ENCODE data around the gene ABI3BP.

The ABI3BP gene

GRCh38 chr3:100813828-100814227 lies 179.4 kb downstream of the ABI3BP start:
- DNase-seq, result no peak

- DNase-seq, result no peak
Measured at GRCh38 chr3:100811779-100812507, 181.3 kb downstream of the ABI3BP start.

DNA sequence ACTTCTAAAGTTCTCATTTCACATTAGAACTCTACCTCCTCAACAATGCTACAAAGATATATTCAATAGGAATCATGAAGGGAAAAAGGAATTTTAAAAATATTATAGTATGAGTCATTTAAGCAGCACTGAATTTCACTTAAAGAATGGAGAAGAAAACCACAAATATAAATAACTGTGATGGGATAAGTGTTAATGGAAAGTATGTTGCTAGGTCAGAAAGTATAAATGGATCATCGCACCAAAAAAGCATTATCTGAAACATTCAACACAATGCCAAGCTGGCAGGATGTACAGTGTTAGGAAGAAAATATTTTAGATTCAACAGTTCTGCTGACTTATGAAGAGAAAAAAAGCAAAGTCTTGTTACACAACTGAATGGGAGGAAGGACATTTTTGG lies 182.6 kb downstream of the ABI3BP start:
- DNase-seq, result no peak

DNA sequence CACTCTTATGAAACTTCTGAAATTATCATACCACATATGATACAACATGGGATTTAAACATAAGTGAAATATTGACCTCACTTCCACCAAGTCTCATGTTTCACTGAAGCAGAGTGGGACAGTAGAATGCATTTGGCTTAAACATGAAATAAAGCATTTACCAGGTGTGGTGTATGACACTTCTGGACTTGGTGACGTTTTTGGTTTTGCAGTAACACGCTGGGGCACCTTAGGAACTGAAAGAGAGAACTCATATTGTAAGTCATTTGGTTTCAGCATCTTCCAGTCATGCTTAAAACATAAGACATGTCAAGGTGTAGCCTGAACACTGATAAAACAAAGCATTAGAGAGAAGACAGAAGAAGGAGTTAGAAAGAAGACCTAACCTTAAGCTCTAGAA lies 188.6 kb downstream of the ABI3BP start:
- DNase-seq, result no peak

DNA sequence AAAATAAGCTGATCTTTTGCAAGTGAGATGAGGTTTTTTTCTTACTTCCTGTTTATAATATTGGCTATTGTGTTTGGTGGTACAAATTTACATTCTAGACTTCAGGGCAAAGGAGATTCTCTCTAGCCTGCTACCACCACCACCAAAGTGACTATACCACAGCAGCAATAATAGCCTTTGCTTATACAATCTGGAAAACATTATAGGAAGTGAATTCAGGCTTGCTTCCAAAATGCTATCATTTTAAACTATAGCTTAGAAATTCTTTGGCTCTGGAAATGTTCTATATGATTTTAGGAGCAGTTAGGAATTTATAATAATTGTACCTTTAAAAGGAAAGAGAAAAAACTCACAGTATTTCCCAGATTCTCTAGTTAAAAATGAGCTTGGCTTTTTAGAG lies 189.5 kb downstream of the ABI3BP start:
- no peak for DNase-seq

- DNase-seq, result no peak
Measured at GRCh38 chr3:100802126-100802525, 191.1 kb downstream of the ABI3BP start.

DNA sequence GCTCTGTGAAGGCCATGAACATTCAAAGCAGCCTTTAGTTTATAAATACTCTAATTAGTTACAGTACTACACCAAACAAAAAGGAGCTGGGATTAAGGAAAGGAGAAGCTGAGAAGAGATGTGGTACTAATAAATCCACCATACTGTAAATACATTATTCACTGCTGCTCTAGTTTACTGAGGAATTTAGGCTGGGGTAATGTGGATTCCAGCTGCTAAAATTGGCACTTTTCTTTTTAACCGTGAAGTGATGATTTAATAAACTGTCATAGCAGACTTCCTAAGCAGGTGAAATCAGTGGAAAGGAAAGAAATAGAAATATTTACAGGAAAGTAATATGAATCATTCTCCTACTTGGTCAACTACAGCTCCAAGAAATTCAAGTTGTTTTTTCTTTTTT lies 195.2 kb downstream of the ABI3BP start:
- no peak for DNase-seq

DNA sequence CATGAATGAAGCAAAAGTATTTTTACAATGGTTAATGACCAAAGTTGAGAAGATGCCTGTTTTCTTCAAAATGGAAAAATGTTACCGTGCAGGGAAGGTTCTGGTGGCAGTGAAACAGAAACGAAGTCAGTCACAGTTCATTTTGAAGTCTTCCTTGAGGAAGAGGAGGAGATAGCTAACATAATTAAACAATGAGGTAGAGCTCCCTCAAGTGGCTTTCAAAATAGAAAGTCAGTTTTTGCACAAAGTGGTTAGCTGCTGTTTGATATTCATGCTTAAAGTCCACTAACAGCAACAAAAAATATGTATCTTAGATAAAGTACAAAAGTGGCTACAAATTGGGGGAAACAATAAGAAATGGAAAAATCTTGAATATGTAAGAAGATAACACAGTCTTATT lies 196.7 kb downstream of the ABI3BP start:
- no peak for DNase-seq

DNA sequence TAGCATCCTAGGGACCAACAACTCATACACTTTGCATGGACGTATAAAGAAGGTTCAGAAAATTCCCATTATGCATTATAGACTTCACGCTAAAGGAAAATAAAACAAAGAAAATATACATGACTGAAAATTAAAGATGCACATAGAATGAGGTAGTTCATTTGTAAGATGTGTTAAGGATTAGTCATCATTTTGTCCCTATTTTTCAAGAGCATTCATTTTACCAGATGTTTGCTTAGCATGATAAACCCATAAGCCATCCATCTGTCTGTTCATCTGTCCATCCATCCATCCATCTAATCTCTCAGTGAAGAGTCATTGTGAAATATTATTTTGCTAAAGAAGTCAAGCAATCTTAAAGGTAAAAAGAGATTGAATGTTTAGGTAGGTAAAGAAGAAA lies 203.6 kb downstream of the ABI3BP start:
- no peak for DNase-seq

- no peak for DNase-seq
Measured at GRCh38 chr3:100783619-100784018, 209.6 kb downstream of the ABI3BP start.

GRCh38 chr3:100782906-100783305 lies 210.3 kb downstream of the ABI3BP start:
- DNase-seq, result no peak

GRCh38 chr3:100782348-100782747 lies 210.9 kb downstream of the ABI3BP start:
- DNase-seq, result no peak

DNA sequence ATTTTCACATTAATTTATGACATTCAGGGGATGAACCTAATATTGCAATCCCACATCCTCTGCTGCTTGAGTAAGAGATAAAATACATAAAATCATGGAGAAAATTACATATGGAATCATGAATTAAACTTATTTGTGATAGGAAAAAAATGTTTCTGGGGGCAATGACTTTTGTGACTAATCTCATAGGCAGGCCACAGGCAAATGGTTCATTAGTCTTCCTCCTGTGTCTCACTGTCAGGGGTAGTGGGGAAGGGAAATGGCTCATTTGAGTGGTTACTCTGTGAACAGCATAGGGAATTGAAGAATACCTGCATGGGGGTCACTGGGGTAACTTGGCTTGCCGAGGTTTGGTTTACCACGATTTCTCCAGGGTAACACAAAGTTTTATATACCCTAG lies 211.9 kb downstream of the ABI3BP start:
- no peak for DNase-seq

- DNase-seq, result no peak
Measured at GRCh38 chr3:100780071-100780622, 213.1 kb downstream of the ABI3BP start.

- DNase-seq, result no peak
Measured at GRCh38 chr3:100779480-100779879, 213.7 kb downstream of the ABI3BP start.

- no peak for DNase-seq
Measured at GRCh38 chr3:100777271-100777670, 215.9 kb downstream of the ABI3BP start.

DNA sequence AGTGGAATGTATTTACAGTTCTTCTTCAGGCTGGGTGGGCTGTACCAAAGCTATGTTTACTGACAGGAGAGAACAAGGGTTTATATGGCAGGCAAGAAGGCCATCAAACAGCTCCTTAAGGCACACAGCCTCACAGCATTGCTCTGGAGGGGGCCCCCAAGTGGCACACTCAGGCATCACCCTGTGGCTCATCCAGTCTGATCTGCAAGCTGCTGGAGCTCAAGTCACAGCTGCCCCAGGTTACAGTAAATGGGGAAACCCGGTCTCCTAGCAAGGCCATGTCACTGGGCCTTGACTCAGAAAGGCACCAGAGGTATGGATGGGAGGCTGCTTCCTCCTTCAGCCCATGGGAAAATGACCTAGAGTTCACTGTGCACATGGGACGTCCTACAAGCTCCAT lies 216.5 kb downstream of the ABI3BP start:
- no peak for DNase-seq

- DNase-seq, result no peak
Measured at GRCh38 chr3:100776097-100776729, 217.0 kb downstream of the ABI3BP start.

DNA sequence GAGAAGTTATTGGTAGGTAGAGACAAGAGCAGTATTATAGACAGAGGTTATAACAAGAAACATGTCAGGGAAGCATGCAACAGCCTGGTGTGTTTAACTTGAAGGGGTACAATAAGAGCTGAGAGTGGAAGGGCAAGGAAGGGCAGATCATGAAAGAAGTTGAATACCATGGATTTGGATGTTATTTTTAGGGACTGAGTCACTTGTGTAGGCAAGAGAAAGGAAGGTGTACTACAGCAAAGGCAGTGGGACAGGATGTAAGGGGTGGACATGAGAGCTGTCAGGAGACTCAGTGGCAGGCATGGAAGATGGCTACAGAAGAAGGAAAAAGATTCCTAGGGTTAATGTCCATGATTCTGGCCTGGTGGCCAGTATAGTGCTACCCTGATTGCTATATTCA lies 217.6 kb downstream of the ABI3BP start:
- no peak for DNase-seq

DNA sequence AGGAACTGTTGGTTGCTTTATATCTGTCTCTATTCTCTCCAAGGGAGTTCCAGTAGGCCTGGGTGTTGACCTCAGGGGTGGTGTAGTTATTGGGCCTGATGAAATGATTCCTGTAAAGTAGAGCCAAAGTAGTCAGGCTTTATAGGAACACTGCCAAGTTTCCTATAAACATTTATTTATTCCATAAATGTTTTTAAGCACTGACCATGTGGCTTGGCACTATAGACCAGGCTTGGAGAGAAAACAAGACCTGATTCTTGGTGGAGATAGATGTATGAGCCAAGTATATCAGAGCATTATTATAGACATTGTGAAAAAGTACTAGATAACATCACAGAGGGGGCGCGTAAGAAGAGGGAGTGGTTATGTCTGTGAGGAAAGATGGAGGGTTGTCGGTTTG lies 218.0 kb downstream of the ABI3BP start:
- DNase-seq, result no peak

DNA sequence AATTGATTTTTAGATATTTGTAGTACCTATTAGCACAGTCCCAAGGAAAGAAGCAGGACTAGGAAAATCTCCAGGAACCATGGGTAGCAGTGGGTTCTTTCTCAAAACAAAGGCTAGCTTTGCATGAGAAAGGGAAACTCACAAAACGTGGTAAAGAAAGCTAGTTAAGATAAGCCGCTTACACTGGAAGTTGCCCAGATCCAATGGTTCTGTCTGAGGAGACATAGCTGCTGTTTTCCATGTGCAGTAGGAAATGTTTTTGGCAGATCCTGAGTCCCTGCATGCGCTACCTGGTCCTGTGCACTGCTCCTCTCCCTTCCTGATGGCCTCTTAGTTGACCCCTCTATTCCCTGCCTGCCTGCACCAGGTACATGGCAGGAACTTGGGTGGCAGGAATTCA lies 223.5 kb downstream of the ABI3BP start:
- DNase-seq, result no peak

DNA sequence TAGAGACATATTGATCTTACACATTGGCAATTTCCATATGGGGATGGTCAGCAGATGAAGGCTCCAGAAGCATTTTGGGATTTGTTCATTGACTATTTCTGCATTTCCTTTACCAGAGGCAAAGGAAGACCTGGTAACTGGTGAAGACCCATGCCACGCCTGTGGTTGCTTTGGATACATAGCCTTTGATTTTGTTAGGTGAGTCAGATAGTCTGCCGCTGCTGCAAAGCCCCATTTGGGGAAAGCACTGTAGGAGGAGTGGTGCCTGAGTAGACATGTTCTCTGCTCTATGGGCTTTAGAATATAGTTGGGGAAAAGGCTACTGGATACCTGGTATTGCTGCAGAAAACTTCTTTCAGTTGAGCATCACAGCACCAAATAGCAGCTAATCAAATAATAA lies 227.2 kb downstream of the ABI3BP start:
- no peak for DNase-seq

DNA sequence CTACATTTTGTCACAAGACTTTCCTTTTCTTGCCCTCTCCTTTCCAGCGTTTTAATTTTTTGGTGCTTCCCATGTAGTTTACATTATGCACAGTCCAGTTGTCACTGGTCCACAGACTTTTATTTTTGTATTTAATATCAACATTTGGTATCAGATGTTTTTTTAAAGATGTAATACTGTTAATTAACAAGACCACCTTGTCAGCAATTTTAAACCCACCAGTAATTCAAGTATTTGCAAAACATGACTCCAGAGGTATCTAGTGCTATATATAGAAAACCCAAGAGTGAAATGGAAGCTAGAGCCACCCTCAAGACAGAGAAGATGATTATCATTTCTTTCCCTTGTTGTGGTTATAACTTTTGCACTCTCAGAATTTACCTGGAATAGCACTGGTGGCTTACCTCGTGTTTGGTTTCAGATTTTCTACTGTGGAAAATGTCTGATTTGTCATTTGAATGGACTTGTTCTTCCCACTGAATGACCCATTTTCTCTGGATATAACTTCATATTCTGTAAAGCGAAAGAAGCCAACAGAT lies 227.7 kb downstream of the ABI3BP start:
- DNase-seq, result no peak

- DNase-seq, result no peak
Measured at GRCh38 chr3:100761951-100762350, 231.3 kb downstream of the ABI3BP start.
